ENCODE data around the gene CNBD2.
"Not testable (repeated sequence)": the region's sequence is repeated elsewhere in the genome, so short reads cannot be mapped to it uniquely, and the experiment has no call there.

Gene CNBD2

DNA sequence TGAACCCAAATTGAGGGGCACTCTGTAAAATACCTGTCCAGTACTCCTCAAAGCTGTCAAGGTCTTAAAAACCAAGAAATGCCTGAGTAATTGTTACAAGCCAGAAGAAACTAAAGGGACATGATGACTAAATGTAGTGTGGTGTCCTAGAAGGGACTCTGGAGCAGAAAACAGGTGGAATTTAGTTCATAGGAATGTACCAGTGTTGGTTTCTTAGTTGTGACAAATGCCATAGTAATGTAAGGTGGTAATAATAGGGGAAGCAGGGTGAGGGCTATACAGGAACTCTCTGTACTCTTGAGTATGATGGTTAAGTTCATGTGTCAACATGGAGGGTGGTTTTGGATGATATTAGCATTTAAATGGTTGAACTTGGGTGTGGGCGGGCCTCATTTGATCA lies 92.3 kb downstream of the CNBD2 start:
- no peak overlapping the region for H3K27ac ChIP-seq

DNA sequence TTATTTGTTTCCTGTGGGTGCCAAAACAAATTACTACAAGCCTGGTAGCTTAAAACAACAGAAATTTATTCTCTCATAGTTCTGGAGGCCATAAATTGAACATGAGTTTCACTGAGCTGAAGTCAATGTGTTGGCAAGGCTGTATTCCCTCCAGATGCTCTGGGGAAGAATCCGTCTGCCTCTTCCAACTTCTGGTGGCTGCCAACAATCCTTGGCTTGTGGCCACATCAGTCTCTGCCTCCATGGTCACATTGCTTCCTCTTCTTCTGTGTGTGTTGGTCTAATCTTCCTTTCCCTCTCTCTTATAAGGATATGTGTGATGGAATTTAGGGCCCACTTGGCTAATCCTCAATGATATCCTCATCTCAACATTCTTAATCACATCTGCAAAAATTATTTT lies 93.4 kb downstream of the CNBD2 start:
- H4K20me1 ChIP-seq, result no peaks in the 10 kb centered on the region
- H3K27me3 ChIP-seq, result no peaks in the 10 kb centered on the region
- H3K9me3 ChIP-seq (replicated peaks in 1 of 11), result peaks cover 0 to 13% (median 4%) of the 10 kb centered on the region in 11 experiments; a peak in 11 of 22 replicates
- H3K36me3 ChIP-seq, result no peaks in the 10 kb centered on the region
- no peak overlapping the region for H3K4me2 ChIP-seq
- no peak overlapping the region for H3K27ac ChIP-seq
- peaks cover 23 to 29% (median 26%) of the 10 kb centered on the region in 10 experiments for H3K4me1 ChIP-seq
- no peak overlapping the region for H3K9ac ChIP-seq
- no peak overlapping the region for H3K4me3 ChIP-seq
- no peak for TF ChIP-seq Cebpa-rat (IDR thresholded peaks at IDR 0.05)

More for the DNA sequence above, 92.3 kb downstream of the CNBD2 start:
- no peak for TF ChIP-seq Cebpa-rat (IDR thresholded peaks at IDR 0.05)
- H3K9ac ChIP-seq, result no peak overlapping the region
- no peaks in the 10 kb centered on the region for H3K27me3 ChIP-seq
- no peaks in the 10 kb centered on the region for H3K36me3 ChIP-seq
- peaks cover 14 to 18% (median 16%) of the 10 kb centered on the region in 10 experiments for H3K4me1 ChIP-seq
- no peak overlapping the region for H3K4me2 ChIP-seq
- no peaks in the 10 kb centered on the region for H4K20me1 ChIP-seq
- H3K9me3 ChIP-seq (replicated peaks in 1 of 11), result peaks cover 0 to 13% (median 4%) of the 10 kb centered on the region in 11 experiments; a peak in 11 of 22 replicates
- no peak overlapping the region for H3K4me3 ChIP-seq

DNA sequence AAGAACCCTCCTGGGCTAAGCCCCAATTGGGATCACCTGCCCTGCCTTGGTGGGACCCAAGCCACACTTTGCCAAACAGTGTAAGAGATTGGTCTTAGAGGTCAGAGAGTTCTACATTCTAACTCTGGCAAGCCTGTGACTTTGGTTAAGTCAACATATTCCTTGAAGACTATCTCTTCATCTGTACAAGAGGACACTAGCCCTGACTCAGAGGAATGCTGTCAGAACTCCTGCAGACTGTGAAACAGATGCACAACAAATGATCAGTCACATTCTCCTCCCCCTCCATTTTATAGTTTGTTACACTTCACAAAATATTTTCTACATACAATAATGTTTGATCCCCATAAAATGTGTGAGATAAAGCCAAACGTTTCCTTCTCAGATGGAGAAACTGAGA lies 94.4 kb downstream of the CNBD2 start:
- no peak overlapping the region for H3K4me2 ChIP-seq

DNA sequence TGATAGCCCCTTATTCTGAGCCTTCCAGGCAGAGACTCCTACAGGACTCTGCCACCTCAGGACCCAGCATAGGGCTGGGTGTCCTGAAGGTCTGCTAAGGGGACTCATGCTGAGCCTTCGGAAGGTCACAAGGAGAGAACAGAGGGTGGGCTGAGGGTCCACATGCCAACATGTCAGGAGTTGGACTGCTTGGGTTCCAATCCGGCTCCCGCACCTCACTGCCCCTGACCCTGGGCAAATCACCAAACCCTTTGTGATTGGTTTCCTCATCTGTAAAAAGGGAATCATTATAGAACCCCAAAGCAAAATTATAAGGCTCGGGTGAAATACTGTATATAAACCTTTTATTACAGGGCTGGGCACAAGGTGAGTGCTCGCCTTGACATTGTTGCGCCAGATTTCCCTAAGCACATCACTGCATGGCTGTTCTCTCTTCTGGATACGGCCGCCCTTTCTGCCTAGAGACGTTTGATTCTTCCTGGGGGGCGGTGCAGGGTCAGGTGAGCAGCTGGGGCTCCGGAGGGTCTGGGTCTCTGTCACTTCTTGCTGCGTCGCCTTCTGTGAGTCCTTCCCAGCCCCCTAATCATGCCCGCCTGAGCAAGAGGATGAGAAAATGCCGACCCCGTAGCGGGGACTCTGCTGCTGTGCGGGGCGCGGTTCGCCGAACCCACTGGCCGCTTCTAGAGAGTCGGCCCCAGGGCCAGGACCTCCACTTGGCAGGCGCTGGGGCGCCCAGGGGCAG lies 95.7 kb downstream of the CNBD2 start:
- TF ChIP-seq Cebpa-rat (IDR thresholded peaks at IDR 0.05), result no peak
- Histone ChIP-seq H3K27me3 (no peaks in the 10 kb centered on the region), H3K4me3 (peak overlapping the region; percentile 55 to 72 (median 62)), H3K27ac (peak overlapping the region; percentile 47 to 79 (median 64); a peak in 21 of 22 replicates), H3K9ac (peak overlapping the region; percentile 54 to 81 (median 75)), H3K4me1 (peaks cover 24 to 30% (median 27%) of the 10 kb centered on the region in 10 experiments), H3K4me2 (peak overlapping the region; percentile 82 to 95 (median 91)), H3K9me3 (replicated peaks in 1 of 11) (peaks cover 0 to 13% (median 4%) of the 10 kb centered on the region in 11 experiments; a peak in 11 of 22 replicates), H4K20me1 (no peaks in the 10 kb centered on the region), H3K36me3 (no peaks in the 10 kb centered on the region)

More for the DNA sequence above, 94.4 kb downstream of the CNBD2 start:
- TF ChIP-seq Cebpa-rat (IDR thresholded peaks at IDR 0.05), result no peak
- Histone ChIP-seq H3K4me1 (peaks cover 24 to 30% (median 27%) of the 10 kb centered on the region in 10 experiments), H3K27me3 (no peaks in the 10 kb centered on the region), H3K9me3 (replicated peaks in 1 of 11) (peaks cover 0 to 13% (median 4%) of the 10 kb centered on the region in 11 experiments; a peak in 11 of 22 replicates), H3K9ac (no peak overlapping the region), H3K4me3 (no peak overlapping the region), H4K20me1 (no peaks in the 10 kb centered on the region), H3K36me3 (no peaks in the 10 kb centered on the region), H3K27ac (no peak overlapping the region)

DNA sequence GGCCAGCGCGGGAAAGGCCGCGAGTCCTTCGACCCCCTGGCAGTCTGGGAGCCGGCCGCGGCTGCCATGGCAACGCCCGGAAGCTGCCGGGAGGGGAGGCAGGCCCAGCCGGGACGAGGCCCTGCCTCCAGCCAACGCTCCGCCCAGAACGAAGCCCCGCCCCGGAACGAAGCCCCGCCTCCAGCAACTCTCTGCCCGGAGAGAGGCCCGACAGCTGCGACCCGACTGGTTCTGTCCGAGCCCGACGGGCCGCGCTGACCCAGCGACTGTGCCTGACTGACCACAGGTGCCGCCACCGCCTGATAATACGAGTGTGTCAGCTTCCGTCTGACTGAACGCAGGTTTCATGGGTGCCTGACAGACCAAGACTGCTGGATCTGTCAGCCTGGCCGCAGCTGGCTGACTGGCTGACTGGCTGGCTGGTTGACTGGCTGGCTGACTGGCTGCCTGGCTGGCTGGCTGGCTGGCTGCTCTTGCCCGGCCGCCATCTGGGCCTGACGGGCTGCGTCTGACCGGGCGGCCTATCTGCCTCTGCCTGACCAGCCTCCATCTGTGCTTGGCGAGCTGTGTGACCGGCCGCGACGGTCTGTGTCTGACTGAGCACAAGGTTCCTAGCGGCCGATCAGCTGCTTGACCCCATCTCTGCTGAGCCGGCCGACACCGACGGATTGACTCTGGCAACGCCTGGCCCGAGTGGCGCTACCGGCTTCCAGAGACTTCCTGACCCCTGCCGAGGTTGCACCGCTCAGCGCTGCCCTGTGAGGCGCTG lies 96.5 kb downstream of the CNBD2 start:
- H3K4me1 ChIP-seq, result peaks cover 24 to 30% (median 27%) of the 10 kb centered on the region in 10 experiments
- H3K9ac ChIP-seq, result peak overlapping the region; percentile 54 to 81 (median 75)
- peak overlapping the region; percentile 47 to 79 (median 64) for H3K27ac ChIP-seq
- H3K9me3 ChIP-seq (replicated peaks in 1 of 11), result peaks cover 0 to 13% (median 4%) of the 10 kb centered on the region in 11 experiments; a peak in 11 of 22 replicates
- H3K27me3 ChIP-seq, result no peaks in the 10 kb centered on the region
- no peaks in the 10 kb centered on the region for H4K20me1 ChIP-seq
- no peaks in the 10 kb centered on the region for H3K36me3 ChIP-seq
- peak overlapping the region; percentile 82 to 95 (median 91) for H3K4me2 ChIP-seq
- H3K4me3 ChIP-seq, result peak overlapping the region; percentile 55 to 72 (median 62)
- TF ChIP-seq Cebpa-rat (IDR thresholded peaks at IDR 0.05), result no peak

DNA sequence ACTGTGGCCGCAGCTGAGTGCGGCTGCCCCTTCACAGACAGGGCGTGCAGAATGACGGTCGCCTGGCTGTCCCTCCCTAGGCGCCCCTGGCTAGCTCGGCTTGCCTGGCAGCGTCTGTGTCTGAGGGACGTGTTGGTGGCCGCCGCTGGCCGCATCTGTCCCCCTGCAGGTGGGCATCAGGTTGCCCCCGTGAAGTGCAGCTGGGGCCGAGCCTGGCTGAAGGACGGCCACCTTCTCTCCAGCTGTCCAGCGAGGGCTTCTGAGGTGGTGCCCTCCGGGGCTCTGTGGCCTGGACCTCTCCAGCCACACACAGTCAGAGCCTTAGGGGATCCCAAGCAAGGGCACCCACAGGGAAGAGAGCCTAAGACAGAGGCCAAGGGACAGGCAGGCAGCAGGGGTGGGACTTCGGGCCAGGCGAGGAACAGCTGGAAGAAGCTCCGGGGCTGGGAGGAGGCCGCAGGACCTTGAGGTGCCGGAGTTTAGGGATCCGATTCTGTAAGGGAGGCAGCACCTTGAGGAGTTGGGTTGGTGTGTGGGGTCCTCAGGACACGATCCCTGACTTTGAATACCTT lies 97.1 kb downstream of the CNBD2 start:
- no peak for TF ChIP-seq Cebpa-rat (IDR thresholded peaks at IDR 0.05)
- Histone ChIP-seq H3K9ac (peak overlapping the region; percentile 54 to 81 (median 75); a peak in 20 of 22 replicates), H3K4me1 (peaks cover 24 to 30% (median 27%) of the 10 kb centered on the region in 10 experiments), H3K36me3 (no peaks in the 10 kb centered on the region), H3K9me3 (replicated peaks in 1 of 11) (peaks cover 0 to 13% (median 4%) of the 10 kb centered on the region in 11 experiments; a peak in 11 of 22 replicates), H3K27ac (peak overlapping the region in 10 of 11 experiments; percentile 47 to 79 (median 62); a peak in 20 of 22 replicates), H3K27me3 (no peaks in the 10 kb centered on the region), H4K20me1 (no peaks in the 10 kb centered on the region), H3K4me2 (peak overlapping the region; percentile 82 to 95 (median 91)), H3K4me3 (peak overlapping the region; percentile 55 to 72 (median 62); a peak in 18 of 20 replicates)

DNA sequence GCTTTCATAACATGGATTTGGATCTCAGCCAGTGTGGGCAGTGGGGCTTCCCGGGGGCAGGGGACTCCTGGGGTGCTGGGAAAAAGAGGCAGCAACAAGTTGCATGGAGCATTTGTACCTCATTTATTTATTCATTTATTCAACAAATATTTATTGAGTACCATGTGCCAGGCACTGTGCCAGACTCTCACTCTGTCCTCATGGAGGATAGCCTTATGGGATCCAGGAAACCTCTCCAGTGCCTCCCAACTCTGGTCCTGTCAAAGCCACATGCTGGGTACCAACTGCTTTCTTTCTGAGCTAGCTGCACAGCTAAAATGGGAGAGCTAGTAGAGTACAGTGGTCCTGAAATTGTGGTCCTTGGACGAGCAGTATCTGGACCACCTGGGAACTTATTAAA lies 98.4 kb downstream of the CNBD2 start:
- peak overlapping the region; percentile 10 to 92 (median 43); a peak in 14 of 22 replicates for H3K4me2 ChIP-seq
- no peaks in the 10 kb centered on the region for H3K36me3 ChIP-seq

DNA sequence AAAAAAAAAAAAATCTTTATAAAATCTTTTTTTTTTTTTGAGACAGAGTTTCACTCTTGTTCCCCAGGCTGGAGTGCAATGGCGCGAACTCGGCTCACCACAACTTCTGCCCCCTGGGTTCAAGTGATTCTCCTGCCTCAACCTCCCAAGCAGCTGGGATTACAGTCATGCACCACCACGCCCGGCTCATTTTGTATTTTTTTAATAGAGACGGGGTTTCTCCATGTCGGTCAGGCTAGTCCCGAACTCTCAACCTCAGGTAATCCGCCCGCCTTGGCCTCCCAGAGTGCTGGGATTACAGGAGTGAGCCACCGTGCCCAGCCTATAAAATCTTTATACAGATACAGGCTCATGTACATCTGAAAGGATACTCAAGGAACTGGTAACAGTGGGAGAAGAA lies 100.1 kb downstream of the CNBD2 start:
- H3K36me3 ChIP-seq; H3K4me2 ChIP-seq; H4K20me1 ChIP-seq; H3K4me3 ChIP-seq; H3K27me3 ChIP-seq; H3K9me3 ChIP-seq (replicated peaks in 1 of 11); H3K27ac ChIP-seq; H3K9ac ChIP-seq: not testable (repeated sequence)
- H3K4me1 ChIP-seq, result peaks cover 24 to 36% (median 28%) of the 10 kb centered on the region in 10 experiments

More for the DNA sequence above, 98.4 kb downstream of the CNBD2 start:
- peaks cover 0 to 6% (median 2%) of the 10 kb centered on the region in 11 experiments; a peak in 11 of 22 replicates for H3K9me3 ChIP-seq (replicated peaks in 1 of 11)
- no peak overlapping the region for H3K4me3 ChIP-seq
- no peaks in the 10 kb centered on the region for H3K27me3 ChIP-seq
- H3K4me1 ChIP-seq, result peaks cover 24 to 31% (median 28%) of the 10 kb centered on the region in 10 experiments
- no peak overlapping the region for H3K27ac ChIP-seq
- no peak for TF ChIP-seq Cebpa-rat (IDR thresholded peaks at IDR 0.05)
- H4K20me1 ChIP-seq, result no peaks in the 10 kb centered on the region
- no peak overlapping the region for H3K9ac ChIP-seq

DNA sequence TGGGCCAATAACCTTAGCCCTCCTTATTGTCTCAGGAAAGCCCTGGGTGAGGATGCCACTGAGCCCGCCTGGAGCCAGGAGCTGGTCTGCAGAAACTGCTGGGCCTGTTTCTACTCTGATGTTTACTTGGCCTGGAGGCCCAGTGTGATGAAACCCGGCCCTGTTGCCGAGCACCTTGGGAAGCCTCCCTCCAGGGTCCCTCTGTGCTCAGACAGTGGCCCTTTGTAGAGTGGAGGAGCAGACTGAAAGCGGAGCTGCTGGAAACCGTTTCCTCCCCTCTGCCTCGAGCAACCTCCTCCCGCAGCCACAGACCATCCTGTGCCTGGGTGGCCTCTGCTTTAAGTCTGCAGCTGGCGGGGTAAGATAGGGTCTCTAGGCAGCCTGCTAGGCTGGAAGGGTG lies 102.1 kb downstream of the CNBD2 start:
- no peaks in the 10 kb centered on the region for H3K36me3 ChIP-seq
- no peaks in the 10 kb centered on the region for H3K27me3 ChIP-seq
- H3K9ac ChIP-seq, result no peak overlapping the region
- no peak overlapping the region for H3K4me3 ChIP-seq
- H3K4me2 ChIP-seq, result no peak overlapping the region
- H3K4me1 ChIP-seq, result peaks cover 10 to 24% (median 14%) of the 10 kb centered on the region in 10 experiments; a peak in 19 of 20 replicates
- no peaks in the 10 kb centered on the region for H3K9me3 ChIP-seq (replicated peaks in 1 of 11)
- no peak for TF ChIP-seq Cebpa-rat (IDR thresholded peaks at IDR 0.05)
- H4K20me1 ChIP-seq, result no peaks in the 10 kb centered on the region
- no peak overlapping the region for H3K27ac ChIP-seq

Measured in BLaER1 treated with 17β-estradiol and CSF1 and Interleukin-3, amounts not matched to agents 10 nM and 100 nM (cell line).